Mammary epithelial cell (primary cell): Measurements from ENCODE around the gene IRAK1BP1.

Experiments
- CTCF ChIP-seq, 2 donors: IDR thresholded peaks in 1 of 2; conservative IDR thresholded peaks in 1 of 2; 2 replicates each; pipeline ENCODE4 v1.5.1; 2011 to 2012; ENCODE audit warnings: inconsistent platforms in 2 of 2, low read length in 2 of 2, mild to moderate bottlenecking in 2 of 2, control low read depth in 1 of 2, low read depth in 1 of 2; ENCODE audit not compliant: insufficient read depth in 1 of 2; ENCODE audit errors: extremely low read depth in 1 of 2
- EZH2 ChIP-seq: IDR thresholded peaks from 2 replicates; pipeline ENCODE4 v1.6.1; 2012; ENCODE audit warnings: low read length, inconsistent platforms, borderline replicate concordance

GRCh38 chr6:78883651-78884050 lies 16.3 kb downstream of the IRAK1BP1 start:
- TF ChIP-seq CTCF (conservative IDR thresholded peaks at IDR 0.05 in 1 of 2, IDR thresholded peaks at IDR 0.05 in 1 of 2; ENCODE audit: extremely low read depth in 1 of 2, insufficient read depth in 1 of 2, low read depth in 1 of 2, low read length in 2 of 2) (no peak), EZH2 (no peak)
